ENCODE data around the gene MAPK13. TPM values are rescaled to one million over a fixed set of nuclear protein-coding genes. Genes with fewer than 3 reads are reported as not detected.

Gene MAPK13
- total RNA-seq, 1 donor from 2014 or later = 5.8 TPM

DNA sequence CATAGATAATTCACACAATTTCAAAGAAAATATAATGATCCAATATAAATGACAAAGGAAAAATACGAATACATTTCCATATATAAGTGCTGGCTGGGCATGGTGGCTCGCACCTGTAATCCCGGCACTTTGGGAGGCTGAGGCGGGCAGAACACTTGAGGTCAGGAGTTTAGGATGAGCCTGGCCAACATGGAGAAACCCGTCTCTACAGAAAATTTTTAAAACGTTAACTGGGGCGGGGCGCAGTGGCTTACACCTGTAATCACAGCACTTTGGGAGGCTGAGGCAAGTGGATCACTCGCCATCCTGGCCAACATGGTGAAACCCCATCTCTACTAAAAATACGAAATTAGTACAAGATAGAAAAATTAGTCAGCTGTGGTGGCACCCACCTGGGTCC is 14.9 kb upstream of the MAPK13 start:
- Histone ChIP-seq H3K4me2 (ENCODE audit: low read length) (no peak overlapping the region), H3K27ac (ENCODE audit: low read depth, low read length) (no peak overlapping the region), H3K9ac (ENCODE audit: low read length) (no peak overlapping the region), H3K4me3 (ENCODE audit: insufficient read depth, low read depth, low read length) (no peak overlapping the region), H3K4me1 (ENCODE audit: insufficient read depth, low read length) (no peaks in the 10 kb centered on the region), H3K27me3 (ENCODE audit: insufficient read depth, low read length) (no peaks in the 10 kb centered on the region), H4K20me1 (ENCODE audit: insufficient read depth, low read length) (no peaks in the 10 kb centered on the region), H3K9me3 (ENCODE audit: insufficient read depth, low read depth, low read length) (no peaks in the 10 kb centered on the region), H2AFZ (ENCODE audit: low read depth, low read length) (no peak overlapping the region), H3K36me3 (ENCODE audit: insufficient read depth, low read length) (peaks cover 11% of the 10 kb centered on the region), H3K79me2 (ENCODE audit: insufficient read depth, low read length) (no peaks in the 10 kb centered on the region)
- FAIRE-seq = no peak
- H3K4me3 Mint-ChIP-seq (ENCODE audit: unreplicated experiment) = no peak overlapping the region
- H3K27ac Mint-ChIP-seq (ENCODE audit: unreplicated experiment) = no peak overlapping the region
- TF ChIP-seq, protein P1, sequence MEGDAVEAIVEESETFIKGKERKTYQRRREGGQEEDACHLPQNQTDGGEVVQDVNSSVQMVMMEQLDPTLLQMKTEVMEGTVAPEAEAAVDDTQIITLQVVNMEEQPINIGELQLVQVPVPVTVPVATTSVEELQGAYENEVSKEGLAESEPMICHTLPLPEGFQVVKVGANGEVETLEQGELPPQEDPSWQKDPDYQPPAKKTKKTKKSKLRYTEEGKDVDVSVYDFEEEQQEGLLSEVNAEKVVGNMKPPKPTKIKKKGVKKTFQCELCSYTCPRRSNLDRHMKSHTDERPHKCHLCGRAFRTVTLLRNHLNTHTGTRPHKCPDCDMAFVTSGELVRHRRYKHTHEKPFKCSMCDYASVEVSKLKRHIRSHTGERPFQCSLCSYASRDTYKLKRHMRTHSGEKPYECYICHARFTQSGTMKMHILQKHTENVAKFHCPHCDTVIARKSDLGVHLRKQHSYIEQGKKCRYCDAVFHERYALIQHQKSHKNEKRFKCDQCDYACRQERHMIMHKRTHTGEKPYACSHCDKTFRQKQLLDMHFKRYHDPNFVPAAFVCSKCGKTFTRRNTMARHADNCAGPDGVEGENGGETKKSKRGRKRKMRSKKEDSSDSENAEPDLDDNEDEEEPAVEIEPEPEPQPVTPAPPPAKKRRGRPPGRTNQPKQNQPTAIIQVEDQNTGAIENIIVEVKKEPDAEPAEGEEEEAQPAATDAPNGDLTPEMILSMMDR (IDR thresholded peaks at IDR 0.05; ENCODE audit: insufficient read depth, low read depth, low read length) = no peak
- TF ChIP-seq EZH2 (IDR thresholded peaks at IDR 0.05; ENCODE audit: insufficient read depth, low read length) = no peak
- H3K9me3 Mint-ChIP-seq (ENCODE audit: unreplicated experiment) = no peaks in the 10 kb centered on the region
- no peaks in the 10 kb centered on the region for H3K27me3 Mint-ChIP-seq (ENCODE audit: low read depth, unreplicated experiment)
- H3K36me3 Mint-ChIP-seq (ENCODE audit: low read depth, unreplicated experiment) = peaks cover 16% of the 10 kb centered on the region
- no peak for DNase-seq (ENCODE audit: low read depth)
- H3K4me1 Mint-ChIP-seq (ENCODE audit: low read depth, unreplicated experiment) = peaks cover 8% of the 10 kb centered on the region

DNA sequence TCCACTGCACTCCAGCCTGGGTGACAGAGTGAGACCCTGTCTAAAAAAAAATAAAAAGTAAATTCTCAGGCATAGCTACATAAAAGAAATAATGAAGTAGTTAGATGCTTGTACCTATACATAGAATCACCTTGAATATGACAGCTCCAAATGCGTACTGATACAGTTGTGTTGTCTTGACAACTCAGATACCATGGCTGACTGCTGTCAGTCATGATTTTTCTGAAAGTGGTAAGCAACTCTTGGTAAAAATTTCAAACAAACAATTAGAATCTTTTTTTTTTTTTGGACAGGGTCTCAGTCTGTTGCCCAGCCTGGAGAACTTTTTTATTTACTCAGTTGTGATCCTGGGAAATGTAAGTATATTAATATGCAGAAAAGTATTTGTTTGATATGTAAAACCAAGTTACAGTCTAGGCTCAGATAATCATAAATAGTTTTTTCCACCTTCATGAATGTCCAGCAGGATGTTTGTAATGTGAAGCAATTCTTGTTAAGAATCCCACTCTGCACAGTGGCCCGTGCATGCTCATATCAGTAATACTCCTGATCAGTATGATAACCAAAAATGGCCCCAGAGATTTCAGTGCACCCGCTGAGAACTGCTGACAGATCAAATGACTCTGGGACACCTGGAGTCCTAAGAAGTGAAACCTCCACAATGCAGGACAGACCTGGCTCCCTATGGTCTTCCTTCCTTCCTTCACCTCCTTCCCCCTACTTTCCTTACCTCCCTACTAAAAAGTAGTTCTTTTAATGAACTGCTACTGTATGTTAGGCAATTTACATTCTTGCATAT is 14.0 kb upstream of the MAPK13 start:
- H3K9ac ChIP-seq (ENCODE audit: low read length) = no peak overlapping the region
- no peaks in the 10 kb centered on the region for H3K9me3 ChIP-seq (ENCODE audit: insufficient read depth, low read depth, low read length)
- peaks cover 6% of the 10 kb centered on the region for H3K36me3 ChIP-seq (ENCODE audit: insufficient read depth, low read length)
- no peaks in the 10 kb centered on the region for H3K27me3 ChIP-seq (ENCODE audit: insufficient read depth, low read length)
- Mint-ChIP-seq H3K9me3 (ENCODE audit: unreplicated experiment) (no peaks in the 10 kb centered on the region), H3K36me3 (ENCODE audit: low read depth, unreplicated experiment) (peaks cover 19% of the 10 kb centered on the region), H3K27me3 (ENCODE audit: low read depth, unreplicated experiment) (no peaks in the 10 kb centered on the region), H3K27ac (ENCODE audit: unreplicated experiment) (no peak overlapping the region), H3K4me1 (ENCODE audit: low read depth, unreplicated experiment) (peaks cover 14% of the 10 kb centered on the region), H3K4me3 (ENCODE audit: unreplicated experiment) (no peak overlapping the region)
- FAIRE-seq = no peak
- DNase-seq (ENCODE audit: low read depth) = no peak
- H3K4me3 ChIP-seq (ENCODE audit: insufficient read depth, low read depth, low read length) = no peak overlapping the region
- peaks cover 3% of the 10 kb centered on the region for H3K4me1 ChIP-seq (ENCODE audit: insufficient read depth, low read length)
- no peak overlapping the region for H2AFZ ChIP-seq (ENCODE audit: low read depth, low read length)
- H3K4me2 ChIP-seq (ENCODE audit: low read length) = no peak overlapping the region
- no peaks in the 10 kb centered on the region for H3K79me2 ChIP-seq (ENCODE audit: insufficient read depth, low read length)
- TF ChIP-seq EZH2 (IDR thresholded peaks at IDR 0.05; ENCODE audit: insufficient read depth, low read length) = no peak
- TF ChIP-seq, protein P1 (IDR thresholded peaks at IDR 0.05; ENCODE audit: insufficient read depth, low read depth, low read length) = no peak
- no peaks in the 10 kb centered on the region for H4K20me1 ChIP-seq (ENCODE audit: insufficient read depth, low read length)
- no peak overlapping the region for H3K27ac ChIP-seq (ENCODE audit: low read depth, low read length)

DNA sequence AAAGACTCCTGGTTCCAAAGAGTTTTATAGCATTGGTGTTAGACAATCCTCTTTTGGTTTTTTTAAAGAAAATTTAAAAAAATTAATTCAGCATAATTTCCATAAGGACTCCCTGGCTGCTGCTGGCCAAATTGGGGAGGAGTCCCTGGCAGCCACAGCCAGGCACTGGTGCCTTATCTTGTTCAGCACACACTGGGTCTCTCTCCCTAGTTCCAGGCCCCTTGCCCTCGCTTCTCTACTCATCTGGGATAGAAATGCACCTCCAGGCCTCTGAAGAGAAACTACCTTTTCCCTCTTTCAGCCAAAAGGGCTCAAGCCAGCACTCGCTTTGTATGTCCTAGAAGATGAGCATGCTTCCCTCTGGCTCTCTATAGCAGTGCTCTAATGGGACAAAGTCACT is 13.4 kb upstream of the MAPK13 start:
- H3K4me3 ChIP-seq (ENCODE audit: insufficient read depth, low read depth, low read length) = no peak overlapping the region
- no peak overlapping the region for H3K27ac ChIP-seq (ENCODE audit: low read depth, low read length)
- H3K9ac ChIP-seq (ENCODE audit: low read length) = no peak overlapping the region
- TF ChIP-seq, protein P1 (IDR thresholded peaks at IDR 0.05; ENCODE audit: insufficient read depth, low read depth, low read length) = no peak
- TF ChIP-seq EZH2 (IDR thresholded peaks at IDR 0.05; ENCODE audit: insufficient read depth, low read length) = no peak
- no peak overlapping the region for H3K4me2 ChIP-seq (ENCODE audit: low read length)
- H2AFZ ChIP-seq (ENCODE audit: low read depth, low read length) = no peak overlapping the region
- no peaks in the 10 kb centered on the region for H3K9me3 ChIP-seq (ENCODE audit: insufficient read depth, low read depth, low read length)
- no peaks in the 10 kb centered on the region for H3K27me3 ChIP-seq (ENCODE audit: insufficient read depth, low read length)
- Mint-ChIP-seq H3K4me3 (ENCODE audit: unreplicated experiment) (no peak overlapping the region), H3K4me1 (ENCODE audit: low read depth, unreplicated experiment) (peaks cover 16% of the 10 kb centered on the region), H3K9me3 (ENCODE audit: unreplicated experiment) (no peaks in the 10 kb centered on the region), H3K36me3 (ENCODE audit: low read depth, unreplicated experiment) (peaks cover 16% of the 10 kb centered on the region), H3K27me3 (ENCODE audit: low read depth, unreplicated experiment) (no peaks in the 10 kb centered on the region), H3K27ac (ENCODE audit: unreplicated experiment) (no peak overlapping the region)
- DNase-seq (ENCODE audit: low read depth) (no peak), FAIRE-seq (no peak)
- peaks cover 3% of the 10 kb centered on the region for H3K4me1 ChIP-seq (ENCODE audit: insufficient read depth, low read length)
- H4K20me1 ChIP-seq (ENCODE audit: insufficient read depth, low read length) = no peaks in the 10 kb centered on the region
- H3K36me3 ChIP-seq (ENCODE audit: insufficient read depth, low read length) = peaks cover 3% of the 10 kb centered on the region
- H3K79me2 ChIP-seq (ENCODE audit: insufficient read depth, low read length) = no peaks in the 10 kb centered on the region
